GM12864 (cell line): ENCODE data around the gene DDR1.

Experiments used
- DNase-seq: peaks from one replicate; pipeline ENCODE4 v3.0.0-alpha.2; 2011; ENCODE audit warnings: low read depth
- H3K4me3 ChIP-seq: 2 replicates; pipeline ENCODE4 v1.5.1; 2011; ENCODE audit warnings: mild to moderate bottlenecking, low read depth, low read length, control low read depth
- TF ChIP-seq, protein P1 (sequence below): IDR thresholded peaks from 2 replicates; pipeline ENCODE4 v1.5.1; 2011; ENCODE audit warnings: low read depth, mild to moderate bottlenecking, moderate library complexity, low read length, control low read depth, inconsistent platforms; ENCODE audit errors: missing control alignments

Gene DDR1

DNA sequence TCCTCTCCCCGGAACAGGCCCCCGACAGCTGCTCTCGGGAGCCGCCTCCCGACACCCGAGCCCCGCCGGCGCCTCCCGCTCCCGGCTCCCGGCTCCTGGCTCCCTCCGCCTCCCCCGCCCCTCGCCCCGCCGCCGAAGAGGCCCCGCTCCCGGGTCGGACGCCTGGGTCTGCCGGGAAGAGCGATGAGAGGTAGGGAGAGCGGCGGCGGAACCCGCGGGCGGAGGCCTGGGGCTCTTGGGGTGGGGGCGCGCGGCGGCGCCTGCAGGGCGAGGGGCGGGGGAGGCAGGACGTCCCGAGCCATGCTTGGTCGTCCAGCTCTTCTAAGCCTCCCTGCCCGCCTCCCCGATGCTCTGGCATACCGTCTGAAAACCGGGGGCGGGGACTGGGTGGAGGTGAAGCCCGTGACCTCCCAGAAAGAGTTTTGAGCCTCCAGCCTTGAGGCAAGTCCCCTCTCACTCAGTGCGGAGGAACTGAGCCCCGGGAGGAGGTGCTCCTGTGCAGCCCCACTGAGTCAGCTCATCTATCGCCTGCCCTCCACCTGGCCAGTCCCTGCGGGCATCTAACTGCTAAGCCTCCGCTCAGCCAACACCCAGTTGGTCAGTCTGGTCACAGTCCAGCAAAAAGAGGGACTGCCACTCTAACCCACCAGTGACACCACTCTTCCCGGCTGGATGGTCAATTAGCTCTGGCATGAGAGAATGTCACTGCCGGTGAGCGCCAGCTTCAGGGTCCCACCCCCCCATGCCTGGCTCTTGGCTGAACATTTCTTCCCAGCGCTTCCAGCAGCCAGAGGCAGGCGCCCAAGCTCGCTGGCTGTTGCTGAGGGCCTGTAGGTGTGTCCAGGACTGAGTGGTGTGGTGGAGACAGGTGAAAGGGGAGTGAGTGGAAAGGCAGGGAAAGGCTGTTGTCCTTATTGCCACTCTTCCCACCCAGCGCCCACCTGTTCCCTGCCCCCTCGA, 482 bp downstream of the DDR1 start:
- no peak for DNase-seq
- H3K4me3 ChIP-seq: peak overlapping the region; percentile 49
- TF ChIP-seq, protein P1, sequence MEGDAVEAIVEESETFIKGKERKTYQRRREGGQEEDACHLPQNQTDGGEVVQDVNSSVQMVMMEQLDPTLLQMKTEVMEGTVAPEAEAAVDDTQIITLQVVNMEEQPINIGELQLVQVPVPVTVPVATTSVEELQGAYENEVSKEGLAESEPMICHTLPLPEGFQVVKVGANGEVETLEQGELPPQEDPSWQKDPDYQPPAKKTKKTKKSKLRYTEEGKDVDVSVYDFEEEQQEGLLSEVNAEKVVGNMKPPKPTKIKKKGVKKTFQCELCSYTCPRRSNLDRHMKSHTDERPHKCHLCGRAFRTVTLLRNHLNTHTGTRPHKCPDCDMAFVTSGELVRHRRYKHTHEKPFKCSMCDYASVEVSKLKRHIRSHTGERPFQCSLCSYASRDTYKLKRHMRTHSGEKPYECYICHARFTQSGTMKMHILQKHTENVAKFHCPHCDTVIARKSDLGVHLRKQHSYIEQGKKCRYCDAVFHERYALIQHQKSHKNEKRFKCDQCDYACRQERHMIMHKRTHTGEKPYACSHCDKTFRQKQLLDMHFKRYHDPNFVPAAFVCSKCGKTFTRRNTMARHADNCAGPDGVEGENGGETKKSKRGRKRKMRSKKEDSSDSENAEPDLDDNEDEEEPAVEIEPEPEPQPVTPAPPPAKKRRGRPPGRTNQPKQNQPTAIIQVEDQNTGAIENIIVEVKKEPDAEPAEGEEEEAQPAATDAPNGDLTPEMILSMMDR: no peak

DNA sequence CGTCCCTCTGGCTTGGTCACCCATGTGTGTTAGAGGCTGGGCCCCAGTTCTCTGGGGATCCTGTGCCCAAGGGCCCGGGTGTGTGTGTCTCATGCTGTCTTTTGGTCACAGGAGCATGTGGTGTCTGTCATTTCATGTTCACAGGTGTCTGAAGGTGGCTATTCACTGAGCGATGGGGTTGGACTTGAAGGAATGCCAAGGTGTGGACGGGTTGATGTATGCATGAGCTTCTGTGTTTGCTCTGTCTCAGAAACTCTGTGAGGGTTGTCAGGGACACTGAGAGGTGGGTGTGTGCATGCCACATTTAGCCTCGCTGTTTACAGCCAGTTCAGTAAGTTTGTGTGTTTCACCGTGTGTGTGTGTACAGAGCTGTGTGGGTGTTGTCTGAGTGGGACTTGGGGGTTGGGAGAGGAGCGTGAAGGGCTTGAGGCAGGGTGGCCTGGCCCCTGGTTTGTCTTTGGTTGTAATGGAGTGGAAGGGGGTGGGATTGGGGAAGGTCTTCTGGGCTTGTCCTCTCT, 1.2 kb downstream of the DDR1 start:
- H3K4me3 ChIP-seq: peak overlapping the region; percentile 49
- DNase-seq: no peak
- TF ChIP-seq, protein P1: no peak

DNA sequence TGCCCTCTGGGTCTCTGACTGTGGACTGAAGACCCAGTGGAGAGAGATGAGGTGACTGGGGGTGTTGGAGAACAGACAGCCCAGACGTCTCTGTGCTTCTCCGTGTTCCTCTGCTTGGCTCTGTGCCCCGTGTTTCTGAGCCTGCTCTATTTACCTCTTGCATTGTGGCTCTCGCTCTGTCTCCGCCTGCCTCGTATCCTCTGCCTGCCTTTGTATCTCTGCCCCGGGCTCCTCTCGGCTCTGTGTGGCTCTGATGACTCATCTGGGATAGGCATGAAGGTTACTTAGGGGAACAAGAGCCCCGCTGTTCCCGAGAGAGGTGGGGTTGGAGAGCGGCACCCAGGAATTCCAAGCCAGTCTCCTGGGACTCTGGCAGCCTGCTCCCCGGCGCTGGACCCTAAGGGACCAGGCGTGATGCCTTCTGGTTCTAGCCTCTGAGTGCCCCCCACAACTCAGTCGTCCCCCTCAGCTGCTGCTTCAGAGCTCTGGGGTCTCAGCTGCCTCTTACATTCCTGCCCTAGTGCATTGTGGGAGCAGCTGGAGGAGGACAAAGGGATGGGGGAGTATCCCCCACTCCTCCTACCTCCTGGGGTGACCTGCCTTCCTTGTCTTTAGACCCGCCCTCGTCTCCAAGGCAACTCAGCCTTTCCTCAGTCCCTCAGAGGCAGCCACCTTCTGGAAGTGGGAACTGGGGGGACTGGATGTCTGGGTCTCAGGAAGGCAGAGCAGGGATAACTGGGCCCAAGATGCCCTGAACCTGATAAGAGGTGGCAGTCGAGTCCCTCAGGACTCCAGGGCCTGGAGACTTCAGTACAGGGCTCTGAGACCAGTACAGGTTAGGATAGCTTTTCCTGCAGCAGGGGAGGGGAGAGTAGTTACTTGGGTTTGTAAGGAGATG, 1.9 kb downstream of the DDR1 start:
- DNase-seq: no peak
- TF ChIP-seq, protein P1: no peak
- H3K4me3 ChIP-seq: no peak overlapping the region

DNA sequence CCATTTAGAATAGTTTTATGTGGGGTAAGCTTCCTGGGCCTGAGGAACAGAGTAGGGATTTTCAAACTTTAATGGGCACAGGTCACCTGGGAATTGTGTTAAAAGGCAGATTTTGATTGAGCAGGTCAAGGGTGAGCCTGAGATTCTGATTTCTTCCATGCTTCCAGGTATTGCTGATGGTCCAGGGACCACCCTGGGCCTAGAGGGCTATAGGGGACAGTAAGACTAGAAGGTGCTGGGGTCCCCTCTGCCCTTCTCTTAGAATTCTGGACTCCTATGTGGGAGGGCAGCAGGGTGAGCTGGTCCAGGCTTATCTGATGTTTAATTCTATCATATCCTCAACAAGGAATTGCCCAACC, 2.6 kb downstream of the DDR1 start:
- no peak for DNase-seq
- TF ChIP-seq, protein P1: no peak
- no peak overlapping the region for H3K4me3 ChIP-seq

DNA sequence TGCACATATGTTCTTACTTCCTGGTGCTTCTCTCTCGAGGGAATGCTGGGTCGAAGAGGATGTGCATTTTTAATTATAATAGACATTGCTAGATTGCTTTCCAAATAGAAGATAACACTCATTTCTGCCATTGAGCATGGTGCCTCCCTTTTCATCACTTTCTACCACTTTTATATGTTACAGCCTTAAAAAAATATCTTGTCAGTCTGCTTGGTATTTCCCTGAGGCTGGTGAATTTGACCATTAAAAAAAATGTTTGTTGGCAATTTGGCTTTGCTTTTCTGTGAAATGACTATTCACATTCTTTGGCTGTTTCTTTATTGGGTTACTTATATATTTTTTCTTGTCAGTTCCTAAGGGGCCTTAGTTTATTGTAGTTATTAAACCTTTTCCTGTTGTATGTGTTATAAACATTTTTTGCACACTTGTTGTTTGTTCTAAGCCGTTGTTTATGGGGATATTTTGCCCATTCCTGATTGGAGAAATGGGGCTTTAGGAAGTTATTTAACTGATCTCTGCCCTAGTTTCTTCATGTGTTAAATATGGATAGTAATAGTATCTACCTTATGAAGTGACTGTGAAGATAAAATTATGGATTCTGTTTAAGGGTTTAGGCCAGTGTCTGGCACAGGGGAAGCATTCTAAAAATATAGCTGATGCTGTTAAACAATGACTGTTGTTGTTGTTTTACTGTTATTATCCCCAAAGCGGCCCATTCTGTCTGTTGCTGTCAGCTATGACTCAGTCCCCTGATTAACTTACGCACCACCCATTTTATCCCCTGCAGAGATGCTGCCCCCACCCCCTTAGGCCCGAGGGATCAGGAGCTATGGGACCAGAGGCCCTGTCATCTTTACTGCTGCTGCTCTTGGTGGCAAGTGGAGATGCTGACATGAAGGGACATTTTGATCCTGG, 3.8 kb downstream of the DDR1 start:
- no peak for DNase-seq

More for the DNA sequence above, 3.8 kb downstream of the DDR1 start:
- no peak overlapping the region for H3K4me3 ChIP-seq
- TF ChIP-seq, protein P1: no peak
